IgD-negative memory B cell (primary cell): ENCODE results near the gene EPB41L4B. TPM values are rescaled to one million over a fixed set of nuclear protein-coding genes. Genes with fewer than 3 reads are reported as not detected.

ENCODE experiments used
- H3K27ac Mint-ChIP-seq, 3 donors: one replicate each; pipeline ENCODE4 v1.8.0; 2020 to 2022; ENCODE audit warnings: mild to moderate bottlenecking in 3 of 3, mixed read lengths in 3 of 3, moderate library complexity in 1 of 3
- H3K27me3 Mint-ChIP-seq: one replicate; pipeline ENCODE4 v1.8.0; 2021; ENCODE audit warnings: mixed read lengths
- H3K36me3 Mint-ChIP-seq: one replicate; pipeline ENCODE4 v1.8.0; 2020; ENCODE audit warnings: mild to moderate bottlenecking, mixed read lengths
- H3K4me1 Mint-ChIP-seq, 3 donors: one replicate each; pipeline ENCODE4 v1.8.0; 2020 to 2022; ENCODE audit warnings: mixed read lengths in 3 of 3, mild to moderate bottlenecking in 1 of 3
- H3K4me3 Mint-ChIP-seq, 4 donors: one replicate each; pipeline ENCODE4 v1.8.0; 2020 to 2022; ENCODE audit warnings: mild to moderate bottlenecking in 4 of 4, mixed read lengths in 4 of 4, moderate library complexity in 3 of 4
- H3K9me3 Mint-ChIP-seq, 3 donors: one replicate each; pipeline ENCODE4 v1.8.0; 2020 to 2021; ENCODE audit warnings: mixed read lengths in 3 of 3, mild to moderate bottlenecking in 1 of 3
- polyA plus RNA-seq: library from polyadenylated mRNA; unstranded; fragments of 300-500 nt; fragmentation: Illumina TruSeq; gene quantifications from one replicate; pipeline ENCODE4 v1.2.3, GENCODE V29; 2021

EPB41L4B gene
- polyA plus RNA-seq, 1 donor from 2014 or later, result not detected

GRCh38 chr9:109122726-109123621, 197.9 kb downstream of the EPB41L4B start:
- H3K27ac Mint-ChIP-seq, result no peak overlapping the region

More at GRCh38 chr9:109122726-109123621, 197.9 kb downstream of the EPB41L4B start:
- Mint-ChIP-seq H3K36me3 (no peaks in the 10 kb centered on the region), H3K27me3 (no peaks in the 10 kb centered on the region), H3K4me1 (peaks cover 12 to 17% (median 14%) of the 10 kb centered on the region in 3 donors), H3K9me3 (peaks cover 0 to 3% (median 0%) of the 10 kb centered on the region in 3 donors), H3K4me3 (no peak overlapping the region)

Other genes with a start within 250 kb of the EPB41L4B start
- 14.5 TPM for gene TMEM245, start 201.1 kb downstream of the EPB41L4B start, polyA plus RNA-seq
- gene FRRS1L, start 153.8 kb downstream of the EPB41L4B start, polyA plus RNA-seq, result not detected
- gene PTPN3, start 177.2 kb upstream of the EPB41L4B start, polyA plus RNA-seq, result not detected